Ishikawa (cell line): ENCODE data around the gene MYRIP.

Experiments
- EGR1 ChIP-seq: IDR thresholded peaks from 2 replicates; pipeline ENCODE4 v1.6.1; 2012
- EP300 ChIP-seq: IDR thresholded peaks from 2 replicates; pipeline ENCODE4 v1.6.1; 2012; ENCODE audit warnings: borderline replicate concordance
- TCF12 ChIP-seq: IDR thresholded peaks from 2 replicates; pipeline ENCODE4 v1.6.1; 2012; ENCODE audit warnings: low read depth

DNA sequence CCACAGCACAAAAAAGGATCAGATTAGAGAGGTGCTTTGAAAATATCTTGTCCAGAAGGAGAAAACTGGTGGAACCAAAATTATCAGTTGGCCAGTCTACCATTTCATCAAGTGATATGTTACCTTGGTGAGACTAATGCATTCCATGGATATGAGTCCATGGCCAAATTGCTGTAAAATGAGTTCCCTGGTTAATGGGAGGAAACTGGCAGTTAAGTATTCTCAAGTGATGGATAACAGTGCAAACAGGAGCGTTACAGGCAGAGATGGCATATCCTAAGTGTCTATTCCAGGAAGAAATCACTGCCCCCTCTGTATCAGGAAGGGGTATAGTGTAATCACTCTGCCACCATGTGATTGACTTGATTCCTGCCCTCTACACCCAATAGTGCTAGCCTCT lies 34.0 kb downstream of the MYRIP start:
- no peak for TF ChIP-seq EGR1
- TF ChIP-seq EP300 = no peak
- no peak for TF ChIP-seq TCF12
